B cell (primary cell): ENCODE data around the gene TM2D1. TPM values are rescaled to one million over a fixed set of nuclear protein-coding genes. Genes with fewer than 3 reads are reported as not detected.

Source experiments
- ATAC-seq: fragments of 200-7000 bp; cut with Tn5 transposase; one replicate; pipeline ENCODE4 v1.10.0; 2021; ENCODE audit warnings: low read depth, mild to moderate bottlenecking, moderate number of reproducible peaks, moderate library complexity
- CTCF ChIA-PET: fragments of 350-600 bp; sonication (Branson Sonifier 250); formaldehyde crosslinking; loops from one replicate; lab custom pipeline; 2021; ENCODE audit warnings: antibody characterized with exemption, inconsistent platforms; lab: Charles Lee
- POLR2A ChIA-PET: fragments of 350-600 bp; sonication (Branson Sonifier 250); formaldehyde crosslinking; loops from one replicate; lab custom pipeline; 2021; ENCODE audit warnings: antibody characterized with exemption; lab: Charles Lee
- DNase-seq: peaks from one replicate; pipeline ENCODE4 v3.0.0; 2013
- H2AFZ ChIP-seq: 2 replicates; pipeline ENCODE4 v1.6.1; 2012; ENCODE audit warnings: mild to moderate bottlenecking, low read depth, low read length; ENCODE audit not compliant: insufficient read depth, poor library complexity, severe bottlenecking
- H3K27ac ChIP-seq, 2 donors: 1 replicate in 1 of 2; 2 replicates in 1 of 2; pipeline ENCODE4 v1.5.1; 2012 to 2013; ENCODE audit warnings: low read length in 2 of 2, mild to moderate bottlenecking in 2 of 2, moderate library complexity in 1 of 2
- H3K27me3 ChIP-seq, 4 experiments: fragments of 200-600 bp in 1 of 4; sonication (generic) in 1 of 4; replicated peaks in 1 of 4; 1 replicate in 2 of 4; 2 replicates in 2 of 4; pipeline versions ENCODE4 v1.6.1 to v1.7.0; 2013 to 2016; ENCODE audit warnings: low read length in 3 of 4, mild to moderate bottlenecking in 2 of 4, mixed read lengths in 1 of 4, moderate library complexity in 1 of 4; ENCODE audit not compliant: insufficient read depth in 4 of 4, control insufficient read depth in 3 of 4; ENCODE audit errors: control extremely low read depth in 1 of 4
- H3K36me3 ChIP-seq, 2 experiments: replicated peaks in 1 of 2; 1 replicate in 1 of 2; 2 replicates in 1 of 2; pipeline versions ENCODE4 v1.6.1 to v1.7.1; 2013; ENCODE audit warnings: low read length in 1 of 2; ENCODE audit not compliant: insufficient read depth in 2 of 2, control insufficient read depth in 1 of 2; ENCODE audit errors: control extremely low read depth in 1 of 2, extremely low read depth in 1 of 2
- H3K4me1 ChIP-seq, 2 donors: fragments of 200-600 bp in 1 of 2; sonication (generic) in 1 of 2; 1 replicate in 1 of 2; 2 replicates in 1 of 2; pipeline versions ENCODE4 v1.5.1 to v1.6.1; 2013 to 2017; ENCODE audit warnings: low read length in 2 of 2; ENCODE audit not compliant: control insufficient read depth in 2 of 2, insufficient read depth in 2 of 2
- H3K4me2 ChIP-seq: replicated peaks from 2 replicates; pipeline ENCODE3; 2012; ENCODE audit warnings: mild to moderate bottlenecking, low read depth, low read length; ENCODE audit not compliant: poor library complexity, severe bottlenecking
- H3K4me3 ChIP-seq, 5 experiments: fragments of 200-600 bp in 1 of 5; sonication (generic) in 1 of 5; 1 replicate in 3 of 5; 2 replicates in 2 of 5; pipeline versions ENCODE4 v1.5.1 to v1.7.0; 2011 to 2016; ENCODE audit warnings: low read length in 4 of 5, mild to moderate bottlenecking in 4 of 5, low read depth in 2 of 5, control low read depth in 1 of 5, moderate library complexity in 1 of 5; ENCODE audit not compliant: insufficient read depth in 1 of 5; ENCODE audit errors: control extremely low read depth in 1 of 5, extremely low read depth in 1 of 5
- H3K79me2 ChIP-seq: fragments of 200-600 bp; sonication (generic); one replicate; pipeline ENCODE4 v1.6.0; 2016; ENCODE audit warnings: low read length; ENCODE audit not compliant: control insufficient read depth, insufficient read depth
- H3K9ac ChIP-seq: fragments of 200-600 bp; sonication (generic); 2 replicates; pipeline ENCODE4 v1.6.1; 2017; ENCODE audit warnings: mild to moderate bottlenecking, low read length, moderate library complexity
- H3K9me3 ChIP-seq, 3 donors: one replicate each; pipeline versions ENCODE4 v1.6.1 to v1.7.1; 2013; ENCODE audit warnings: low read length in 2 of 3; ENCODE audit not compliant: control insufficient read depth in 2 of 3, insufficient read depth in 1 of 3; ENCODE audit errors: control extremely low read depth in 1 of 3
- H4K20me1 ChIP-seq: 2 replicates; pipeline ENCODE4 v1.6.0; 2012; ENCODE audit warnings: mild to moderate bottlenecking, low read length; ENCODE audit not compliant: insufficient read depth, control insufficient read depth, poor library complexity, severe bottlenecking
- H3K27ac Mint-ChIP-seq: one replicate; pipeline ENCODE4 v1.8.0; 2021; ENCODE audit warnings: mixed read lengths
- H3K27me3 Mint-ChIP-seq: one replicate; pipeline ENCODE4 v1.8.0; 2021; ENCODE audit warnings: mixed read lengths
- H3K4me1 Mint-ChIP-seq: one replicate; pipeline ENCODE4 v1.8.0; 2021; ENCODE audit warnings: mixed read lengths
- H3K4me3 Mint-ChIP-seq: one replicate; pipeline ENCODE4 v1.8.0; 2021; ENCODE audit warnings: mixed read lengths
- H3K9me3 Mint-ChIP-seq: one replicate; pipeline ENCODE4 v1.8.0; 2022; ENCODE audit warnings: mixed read lengths; ENCODE audit not compliant: insufficient read depth
- EZH2 ChIP-seq: IDR thresholded peaks from 2 replicates; pipeline ENCODE4 v1.6.1; 2012; ENCODE audit warnings: borderline replicate concordance, low read depth, mild to moderate bottlenecking, moderate library complexity, low read length; ENCODE audit not compliant: insufficient read depth, poor library complexity, severe bottlenecking
- WGBS: methylation state at CpG from one replicate; pipeline ENCODE4 v1.1.5; 2013; ENCODE audit warnings: missing lambda C conversion rate; ENCODE audit not compliant: insufficient coverage; 5-methylcytosine and 5-hydroxymethylcytosine counted together
- intact Hi-C: fragments of 100-400 bp; cut with micrococcal nuclease; formaldehyde crosslinking; loops from one replicate; pipeline ENCODE4 v1.10.0; 2022
- polyA plus RNA-seq: library from polyadenylated mRNA; depleted of rRNA; stranded (reverse); fragments of >200 nt; gene quantifications from 2 replicates; pipeline ENCODE4 v1.2.3, GENCODE V29; 2012
- total RNA-seq, 2 donors: library from RNA; stranded (reverse); fragments of 120-200 nt in 1 of 2; gene quantifications; 1 replicate in 1 of 2; 2 replicates in 1 of 2; pipeline versions ENCODE4 v1.2.3 to v1.2.4, GENCODE V29; 2013 to 2022
- TF ChIP-seq, protein P1 (sequence below): fragments of 200-600 bp; IDR thresholded peaks from one replicate; pipeline ENCODE4 v1.8.0; 2022; ENCODE audit warnings: antibody characterized with exemption, mild to moderate bottlenecking

Gene TM2D1
- total and polyA plus RNA-seq, 2 donors (not counting 1 experiment from before 2014, with no cell fraction given): 30.8 to 53.3 TPM

DNA sequence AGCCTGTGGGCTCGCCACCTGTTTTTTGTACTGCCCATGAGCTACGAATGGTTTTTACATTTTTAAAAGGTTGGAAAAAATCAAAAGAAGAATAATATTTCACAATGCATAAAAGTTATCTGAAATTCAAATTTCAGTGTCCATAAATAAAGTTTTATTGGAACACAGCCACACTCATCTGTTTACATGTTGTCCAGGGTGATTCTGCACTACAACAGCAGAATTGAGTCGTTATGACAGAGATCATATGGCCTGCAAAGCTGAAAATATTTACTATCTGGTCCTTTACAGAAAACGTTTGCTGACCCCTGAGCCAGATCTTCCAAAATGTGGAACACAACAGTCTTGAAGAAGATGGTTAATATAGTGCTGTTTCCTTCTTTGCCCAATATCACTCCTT, 89.4 kb downstream of the TM2D1 start:
- ChIA-PET POLR2A (no interaction called here), CTCF (interaction anchor here (0.7 to 0.9 kb wide), 2 partner anchors 10 to 29 kb away, joined by 3 read pairs; no protein-coding TSS in a partner anchor)
- Histone ChIP-seq H3K4me1 (no peaks in the 10 kb centered on the region), H3K4me2 (no peak overlapping the region), H3K9ac (no peak overlapping the region), H3K27me3 (no peaks in the 10 kb centered on the region), H3K27ac (no peak overlapping the region), H3K79me2 (no peaks in the 10 kb centered on the region), H2AFZ (no peak overlapping the region), H3K4me3 (no peak overlapping the region), H4K20me1 (no peaks in the 10 kb centered on the region), H3K36me3 (no peaks in the 10 kb centered on the region), H3K9me3 (no peaks in the 10 kb centered on the region)
- intact Hi-C loops: no loop called here
- TF ChIP-seq EZH2: no peak
- TF ChIP-seq, protein P1, sequence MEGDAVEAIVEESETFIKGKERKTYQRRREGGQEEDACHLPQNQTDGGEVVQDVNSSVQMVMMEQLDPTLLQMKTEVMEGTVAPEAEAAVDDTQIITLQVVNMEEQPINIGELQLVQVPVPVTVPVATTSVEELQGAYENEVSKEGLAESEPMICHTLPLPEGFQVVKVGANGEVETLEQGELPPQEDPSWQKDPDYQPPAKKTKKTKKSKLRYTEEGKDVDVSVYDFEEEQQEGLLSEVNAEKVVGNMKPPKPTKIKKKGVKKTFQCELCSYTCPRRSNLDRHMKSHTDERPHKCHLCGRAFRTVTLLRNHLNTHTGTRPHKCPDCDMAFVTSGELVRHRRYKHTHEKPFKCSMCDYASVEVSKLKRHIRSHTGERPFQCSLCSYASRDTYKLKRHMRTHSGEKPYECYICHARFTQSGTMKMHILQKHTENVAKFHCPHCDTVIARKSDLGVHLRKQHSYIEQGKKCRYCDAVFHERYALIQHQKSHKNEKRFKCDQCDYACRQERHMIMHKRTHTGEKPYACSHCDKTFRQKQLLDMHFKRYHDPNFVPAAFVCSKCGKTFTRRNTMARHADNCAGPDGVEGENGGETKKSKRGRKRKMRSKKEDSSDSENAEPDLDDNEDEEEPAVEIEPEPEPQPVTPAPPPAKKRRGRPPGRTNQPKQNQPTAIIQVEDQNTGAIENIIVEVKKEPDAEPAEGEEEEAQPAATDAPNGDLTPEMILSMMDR: no peak
- WGBS: 88% methylated on average over 1 of the region's 4 CpGs
- Mint-ChIP-seq H3K9me3 (no peaks in the 10 kb centered on the region), H3K4me3 (no peak overlapping the region), H3K27me3 (peaks cover 11% of the 10 kb centered on the region), H3K27ac (no peak overlapping the region), H3K4me1 (peaks cover under 1% of the 10 kb centered on the region)
- no peak for ATAC-seq
- DNase-seq: no peak

DNA sequence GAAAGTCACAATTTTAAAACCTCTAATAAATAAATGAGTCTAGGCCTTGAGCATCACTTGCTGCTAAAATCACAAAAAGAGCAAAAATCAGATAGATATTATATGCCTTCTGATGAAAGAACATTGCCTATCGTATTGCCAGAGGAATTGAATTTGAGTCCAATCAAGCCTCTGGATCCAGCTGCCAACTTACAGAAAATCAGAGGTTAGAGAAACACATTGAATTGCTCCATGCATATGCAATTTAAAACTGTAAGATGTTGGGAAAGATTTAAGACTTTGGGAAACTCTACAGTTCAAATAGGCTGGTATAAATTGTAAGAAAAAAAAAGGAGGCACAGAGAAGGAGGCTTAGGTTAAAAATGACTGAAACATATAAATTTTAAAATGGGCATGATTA, 93.5 kb downstream of the TM2D1 start:
- ChIA-PET CTCF (interaction anchor here (1.4 to 1.9 kb wide), 2 partner anchors 10 to 11 kb away, joined by 5 to 6 read pairs; no protein-coding TSS in a partner anchor), POLR2A (no interaction called here)
- intact Hi-C loops: no loop called here
- Histone ChIP-seq H3K9me3 (no peaks in the 10 kb centered on the region), H3K27ac (no peak overlapping the region), H3K36me3 (no peaks in the 10 kb centered on the region), H3K4me3 (no peak overlapping the region), H3K4me1 (no peaks in the 10 kb centered on the region), H3K79me2 (no peaks in the 10 kb centered on the region), H2AFZ (no peak overlapping the region), H4K20me1 (no peaks in the 10 kb centered on the region), H3K27me3 (no peaks in the 10 kb centered on the region), H3K4me2 (no peak overlapping the region), H3K9ac (no peak overlapping the region)
- H3K9me3 Mint-ChIP-seq: no peaks in the 10 kb centered on the region
- no peak for ATAC-seq
- TF ChIP-seq, protein P1: no peak
- no peak for TF ChIP-seq EZH2
- no CpG with 5 or more reads among the region's 1 CpG for WGBS
- H3K4me3 Mint-ChIP-seq: no peak overlapping the region
- no peak overlapping the region for H3K27ac Mint-ChIP-seq
- H3K4me1 Mint-ChIP-seq: no peaks in the 10 kb centered on the region
- DNase-seq: no peak
- H3K27me3 Mint-ChIP-seq: peaks cover 16% of the 10 kb centered on the region

Other genes with a start within 250 kb of the TM2D1 start
- gene PATJ, start 17.3 kb upstream of the TM2D1 start, total RNA-seq: 43.3 and 45.3 TPM in 2 replicates
- 8.0 and 11.8 TPM in 2 replicates for gene PATJ, start 17.3 kb upstream of the TM2D1 start, polyA plus RNA-seq